GM19397 (cell line): ENCODE measurements around the gene LYAR.

Experiments
- ATAC-seq: cut with Tn5 transposase; IDR thresholded peaks from one replicate; pipeline ENCODE4 v1.9.1; 2021; ENCODE audit warnings: mild to moderate bottlenecking, moderate library complexity; ENCODE audit not compliant: unreplicated experiment

Gene LYAR

GRCh38 chr4:4317496-4318232, 27.7 kb upstream of the LYAR start:
- no peak for ATAC-seq

- ATAC-seq, result no peak
Observed at GRCh38 chr4:4316150-4316495, 26.2 kb upstream of the LYAR start.

DNA sequence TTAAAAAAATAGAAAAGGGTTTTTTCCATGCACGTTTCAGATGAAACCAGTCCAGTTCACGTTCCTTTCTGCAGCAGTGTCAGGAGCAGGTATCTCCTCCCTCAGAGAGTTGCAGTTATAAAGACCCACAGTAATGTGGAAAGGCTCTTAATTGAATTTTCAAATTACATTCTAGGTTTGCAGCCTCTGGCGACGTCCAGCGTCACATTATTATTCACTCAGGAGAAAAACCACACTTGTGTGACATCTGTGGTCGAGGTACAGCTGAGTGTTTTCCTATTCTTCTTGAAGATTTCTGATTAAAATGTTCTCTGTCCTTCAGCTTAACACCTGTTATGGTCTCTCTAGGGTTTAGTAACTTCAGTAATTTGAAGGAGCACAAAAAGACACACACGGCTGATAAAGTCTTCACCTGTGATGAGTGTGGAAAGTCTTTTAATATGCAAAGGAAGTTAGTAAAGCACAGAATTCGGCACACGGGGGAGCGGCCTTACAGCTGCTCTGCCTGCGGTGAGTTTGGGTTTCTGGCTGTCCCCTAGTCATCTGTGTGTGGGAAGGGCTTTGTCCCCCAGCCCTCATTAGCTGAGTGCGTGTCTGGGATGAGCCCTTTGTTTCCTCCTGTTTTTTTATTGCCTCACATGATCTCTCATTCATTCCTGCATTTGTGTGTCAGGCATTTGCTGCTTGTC, 25.7 kb upstream of the LYAR start:
- no peak for ATAC-seq

- ATAC-seq, result no peak
Observed at GRCh38 chr4:4311193-4311592, 21.2 kb upstream of the LYAR start.

DNA sequence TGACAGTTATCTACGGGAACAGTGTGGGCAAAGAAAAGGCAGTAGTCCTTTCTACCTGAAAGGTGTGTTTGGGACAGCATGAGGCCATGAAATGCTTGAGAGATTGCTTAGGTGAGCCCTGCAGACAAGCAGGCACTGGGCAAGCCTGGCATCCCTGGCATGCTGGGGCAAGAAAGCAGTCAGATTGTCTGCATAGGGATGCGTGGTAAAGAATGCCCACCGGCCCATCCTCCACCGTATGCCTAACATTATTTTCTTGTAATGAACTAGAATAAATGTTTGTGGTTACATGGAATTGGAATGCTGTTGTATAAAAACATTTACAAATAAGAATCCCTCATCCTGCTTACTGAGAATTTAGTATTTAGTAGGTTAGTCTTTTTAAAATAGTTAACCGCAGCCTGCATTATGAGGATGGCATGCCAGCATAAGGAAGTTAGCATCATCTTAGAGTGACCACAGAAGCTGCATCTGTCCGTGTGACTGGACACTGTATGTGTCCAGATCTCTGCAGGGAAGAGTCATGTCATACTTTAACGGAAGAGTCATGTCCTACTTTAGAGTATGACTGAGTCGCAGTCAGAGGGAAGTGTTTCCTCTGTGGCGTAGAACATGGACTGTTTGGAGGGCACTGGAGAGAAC, 19.0 kb upstream of the LYAR start:
- ATAC-seq, result no peak

- no peak for ATAC-seq
Observed at GRCh38 chr4:4306920-4307319, 17.0 kb upstream of the LYAR start.

- no peak for ATAC-seq
Observed at GRCh38 chr4:4302416-4302815, 12.5 kb upstream of the LYAR start.

DNA sequence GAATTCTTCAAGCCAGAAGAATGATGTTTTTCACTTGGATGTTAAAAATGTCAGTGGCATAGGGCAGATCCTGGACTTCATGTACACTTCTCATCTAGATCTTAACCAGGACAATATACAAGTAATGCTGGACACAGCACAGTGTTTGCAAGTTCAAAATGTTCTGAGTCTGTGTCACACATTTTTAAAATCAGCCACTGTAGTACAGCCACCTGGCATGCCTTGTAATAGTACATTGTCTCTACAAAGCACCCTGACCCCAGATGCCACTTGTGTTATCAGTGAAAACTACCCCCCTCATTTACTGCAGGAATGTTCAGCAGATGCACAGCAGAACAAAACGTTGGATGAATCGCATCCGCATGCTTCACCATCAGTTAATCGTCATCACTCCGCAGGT, 12.0 kb upstream of the LYAR start:
- ATAC-seq, result no peak

DNA sequence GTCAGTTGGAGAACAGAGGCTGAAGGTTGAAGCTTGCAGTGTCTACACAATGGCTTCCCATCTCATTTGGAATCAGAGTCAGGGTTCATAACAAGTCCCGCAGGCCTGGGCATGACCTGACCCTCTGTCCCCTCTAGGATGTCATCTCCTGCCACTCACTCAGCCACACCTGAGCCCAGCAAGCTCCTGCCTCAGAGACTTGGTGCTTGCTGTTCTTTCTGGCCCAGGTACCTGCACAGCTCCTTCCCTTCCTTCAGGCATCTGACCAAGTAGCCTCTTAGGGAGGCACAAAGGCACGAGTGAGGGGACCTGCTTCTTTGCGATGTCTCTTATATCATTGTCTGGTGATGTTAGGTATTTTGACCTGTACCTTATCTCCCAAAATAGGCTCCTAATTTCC, 9.1 kb upstream of the LYAR start:
- ATAC-seq, result no peak

DNA sequence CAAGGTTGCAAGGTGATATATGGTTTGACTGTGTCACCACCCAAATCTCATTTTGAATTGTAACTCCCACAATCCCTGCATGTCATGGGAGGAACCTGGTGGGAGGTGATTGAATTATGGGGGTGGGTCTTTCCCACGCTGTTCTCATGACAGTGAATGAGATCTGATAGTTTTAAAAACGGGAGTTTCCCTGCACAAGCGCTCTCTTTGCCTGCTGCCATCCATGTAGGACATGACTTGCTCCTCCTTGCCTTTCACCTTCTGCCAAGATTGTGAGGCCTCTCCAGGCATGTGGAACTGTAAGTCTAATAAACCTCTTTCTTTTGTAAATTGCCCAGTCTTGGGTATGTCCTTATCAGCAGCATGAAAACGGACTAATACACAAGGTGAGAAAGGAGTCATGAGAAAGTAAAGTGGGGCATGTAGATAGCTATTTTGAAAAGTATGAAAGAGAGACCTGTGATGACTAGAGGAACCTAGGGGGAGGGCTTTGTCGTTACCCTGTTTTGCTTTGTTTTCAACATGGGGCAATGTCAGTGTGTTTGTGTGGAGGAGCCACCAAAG, 6.4 kb upstream of the LYAR start:
- ATAC-seq, result no peak

- ATAC-seq, result no peak
Observed at GRCh38 chr4:4293279-4293678, 3.3 kb upstream of the LYAR start.

- ATAC-seq, result peak; percentile 6
Observed at GRCh38 chr4:4289597-4289940, 385 bp downstream of the LYAR start.

GRCh38 chr4:4289055-4289454, 899 bp downstream of the LYAR start:
- ATAC-seq, result no peak

GRCh38 chr4:4288098-4288497, 1.9 kb downstream of the LYAR start:
- no peak for ATAC-seq

DNA sequence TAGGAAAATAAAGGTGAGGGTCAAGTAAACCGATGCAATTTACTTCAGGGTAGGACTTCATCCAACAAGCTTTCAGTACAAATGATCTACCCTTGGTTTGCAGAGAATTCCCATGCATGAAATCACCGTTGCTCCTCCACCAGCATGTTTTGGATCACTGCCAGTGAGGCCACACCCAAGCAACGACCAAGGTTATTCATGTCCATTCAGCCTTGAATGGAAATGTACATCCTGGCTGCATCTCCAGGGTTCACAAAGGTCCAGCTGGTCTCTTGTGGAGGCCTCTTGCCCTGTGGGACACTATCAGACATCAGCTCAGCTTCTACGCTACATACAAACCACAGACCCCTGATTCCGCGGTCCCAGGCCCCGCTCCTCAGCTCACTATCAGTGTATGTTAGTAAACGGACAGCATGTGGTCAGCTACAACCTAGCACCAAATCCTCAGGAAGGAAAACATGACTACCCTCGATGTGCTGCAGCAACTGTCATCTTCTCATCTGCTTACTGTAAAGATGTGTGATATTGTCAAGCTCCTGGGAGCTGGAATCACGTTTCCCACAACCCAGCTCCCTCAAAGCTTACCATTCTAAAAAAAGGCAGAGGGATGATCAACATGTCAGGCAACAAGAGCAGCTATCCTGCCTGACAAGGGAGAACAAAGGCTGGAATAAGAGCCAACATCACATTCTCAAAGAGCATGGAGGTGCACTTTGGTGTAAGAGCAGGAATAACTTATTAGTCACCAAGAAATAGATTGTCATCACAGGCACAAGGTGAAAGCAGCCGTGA, 4.9 kb downstream of the LYAR start:
- ATAC-seq, result no peak

GRCh38 chr4:4281787-4282186, 8.2 kb downstream of the LYAR start:
- ATAC-seq, result no peak

- ATAC-seq, result no peak
Observed at GRCh38 chr4:4277531-4277930, 12.4 kb downstream of the LYAR start.

GRCh38 chr4:4274226-4274625, 15.7 kb downstream of the LYAR start:
- ATAC-seq, result no peak

- no peak for ATAC-seq
Observed at GRCh38 chr4:4271912-4272311, 18.0 kb downstream of the LYAR start.

DNA sequence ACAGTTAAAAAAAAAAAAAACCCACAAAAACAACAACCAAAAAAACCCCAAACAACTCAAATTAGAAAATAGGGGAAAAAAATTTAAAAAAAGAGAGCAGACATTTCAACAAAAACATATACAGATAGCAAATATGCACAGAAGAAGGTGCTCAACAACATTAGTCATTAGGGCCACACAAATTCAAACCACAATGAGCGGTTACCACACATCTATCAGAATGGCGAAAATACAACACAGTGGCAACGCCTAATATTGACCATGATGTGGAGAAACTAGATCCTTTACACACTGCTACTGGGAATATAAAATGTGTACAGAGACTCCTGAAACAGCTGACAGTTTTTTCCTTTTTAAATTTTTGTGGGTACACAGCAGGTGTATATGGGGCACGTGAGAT, 19.4 kb downstream of the LYAR start:
- ATAC-seq, result no peak

DNA sequence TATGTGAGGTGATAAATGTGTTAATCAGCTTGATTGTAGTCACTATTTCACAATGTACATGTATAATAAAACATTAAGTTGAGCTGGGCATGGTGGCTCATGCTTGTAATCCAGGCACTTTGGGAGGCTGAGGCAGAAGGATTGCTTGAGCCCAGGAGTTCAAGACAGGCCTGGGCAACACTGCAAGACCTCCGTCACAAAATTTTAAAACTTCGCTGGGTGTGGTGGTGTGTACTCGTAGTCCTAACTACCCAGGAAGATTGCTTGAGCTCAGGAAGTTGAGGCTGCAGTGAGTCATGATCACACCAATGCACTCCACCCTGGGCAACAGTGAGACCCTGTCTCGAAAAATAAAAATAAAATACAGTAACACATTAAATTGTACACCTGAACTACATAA, 20.1 kb downstream of the LYAR start:
- ATAC-seq, result no peak
